Nephron (organoid): ENCODE results near the gene EGFL8.
"Not testable (repeated sequence)": the region's sequence is repeated elsewhere in the genome, so short reads cannot be mapped to it uniquely, and the experiment has no call there.

Experiments used
- H3K27ac Mint-ChIP-seq, 3 experiments: 2 replicates each; pipeline ENCODE4 v1.8.0; 2020; ENCODE audit warnings: mixed read lengths in 3 of 3, mild to moderate bottlenecking in 2 of 3, moderate library complexity in 1 of 3
- H3K27me3 Mint-ChIP-seq: 2 replicates; pipeline ENCODE4 v1.8.0; 2021; ENCODE audit warnings: low read depth, mild to moderate bottlenecking, moderate library complexity, mixed read lengths
- H3K36me3 Mint-ChIP-seq: 2 replicates; pipeline ENCODE4 v1.8.0; 2020; ENCODE audit warnings: low read depth, mixed read lengths
- H3K4me1 Mint-ChIP-seq: 2 replicates; pipeline ENCODE4 v1.8.0; 2020; ENCODE audit warnings: mixed read lengths
- H3K4me3 Mint-ChIP-seq, 3 experiments: 2 replicates each; pipeline ENCODE4 v1.8.0; 2020; ENCODE audit warnings: mild to moderate bottlenecking in 3 of 3, mixed read lengths in 3 of 3, moderate library complexity in 2 of 3
- H3K9me3 Mint-ChIP-seq: 2 replicates; pipeline ENCODE4 v1.8.0; 2020; ENCODE audit warnings: mixed read lengths
- TF ChIP-seq, protein P1 (sequence below), 3 experiments: fragments of 200-600 bp; sonication (generic); IDR thresholded peaks; one replicate each; pipeline ENCODE4 v1.5.0; 2021; ENCODE audit warnings: antibody characterized with exemption in 3 of 3; ENCODE audit not compliant: unreplicated experiment in 3 of 3

EGFL8 gene

GRCh38 chr6:32192608-32193039, 28.2 kb downstream of the EGFL8 start, which contains the start of gene GPSM3:
Gene GPSM3, minus strand, starts transcription at chr6:32192643. Its CDS starts 130 bp downstream, at chr6:32192513.
- peak within 1 kb of the TSS; percentile 99 to 100 (median 100) for H3K27ac Mint-ChIP-seq
- peak within 1 kb of the TSS; percentile 67 to 75 (median 73) for H3K4me3 Mint-ChIP-seq
- no peaks in the 10 kb centered on the region for H3K27me3 Mint-ChIP-seq
- TF ChIP-seq, protein P1, sequence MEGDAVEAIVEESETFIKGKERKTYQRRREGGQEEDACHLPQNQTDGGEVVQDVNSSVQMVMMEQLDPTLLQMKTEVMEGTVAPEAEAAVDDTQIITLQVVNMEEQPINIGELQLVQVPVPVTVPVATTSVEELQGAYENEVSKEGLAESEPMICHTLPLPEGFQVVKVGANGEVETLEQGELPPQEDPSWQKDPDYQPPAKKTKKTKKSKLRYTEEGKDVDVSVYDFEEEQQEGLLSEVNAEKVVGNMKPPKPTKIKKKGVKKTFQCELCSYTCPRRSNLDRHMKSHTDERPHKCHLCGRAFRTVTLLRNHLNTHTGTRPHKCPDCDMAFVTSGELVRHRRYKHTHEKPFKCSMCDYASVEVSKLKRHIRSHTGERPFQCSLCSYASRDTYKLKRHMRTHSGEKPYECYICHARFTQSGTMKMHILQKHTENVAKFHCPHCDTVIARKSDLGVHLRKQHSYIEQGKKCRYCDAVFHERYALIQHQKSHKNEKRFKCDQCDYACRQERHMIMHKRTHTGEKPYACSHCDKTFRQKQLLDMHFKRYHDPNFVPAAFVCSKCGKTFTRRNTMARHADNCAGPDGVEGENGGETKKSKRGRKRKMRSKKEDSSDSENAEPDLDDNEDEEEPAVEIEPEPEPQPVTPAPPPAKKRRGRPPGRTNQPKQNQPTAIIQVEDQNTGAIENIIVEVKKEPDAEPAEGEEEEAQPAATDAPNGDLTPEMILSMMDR (IDR thresholded peaks at IDR 0.05; ENCODE audit: unreplicated experiment in 3 of 3) = no peak
- H3K4me1 Mint-ChIP-seq = peaks cover 60% of the 10 kb centered on the region
- H3K9me3 Mint-ChIP-seq = no peaks in the 10 kb centered on the region
- peaks cover 2% of the 10 kb centered on the region for H3K36me3 Mint-ChIP-seq

DNA sequence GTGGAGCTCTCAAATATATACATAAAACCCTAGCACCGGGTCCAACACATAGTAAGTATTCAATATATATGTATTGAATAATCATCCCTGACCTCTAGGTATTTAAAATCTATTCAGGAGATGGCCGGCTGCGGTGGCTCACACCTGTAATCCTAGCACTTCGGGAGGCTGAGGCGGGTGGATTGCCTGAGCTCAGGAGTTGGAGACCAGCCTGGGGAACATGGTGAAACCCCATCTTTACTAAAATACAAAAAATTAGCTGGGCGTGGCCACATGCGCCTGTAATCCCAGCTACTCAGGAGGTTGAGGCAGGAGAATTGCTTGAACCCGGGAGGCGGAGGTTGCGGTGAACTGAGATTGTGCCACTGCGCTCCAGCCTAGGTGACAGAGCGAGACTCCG, 28.7 kb downstream of the EGFL8 start:
- Mint-ChIP-seq H3K27ac (peak overlapping the region; percentile 99 to 100 (median 100)), H3K4me3 (peak overlapping the region; percentile 49 to 66 (median 57)), H3K4me1 (peaks cover 57% of the 10 kb centered on the region)
- not testable (repeated sequence) for H3K36me3 Mint-ChIP-seq, H3K27me3 Mint-ChIP-seq, H3K9me3 Mint-ChIP-seq

DNA sequence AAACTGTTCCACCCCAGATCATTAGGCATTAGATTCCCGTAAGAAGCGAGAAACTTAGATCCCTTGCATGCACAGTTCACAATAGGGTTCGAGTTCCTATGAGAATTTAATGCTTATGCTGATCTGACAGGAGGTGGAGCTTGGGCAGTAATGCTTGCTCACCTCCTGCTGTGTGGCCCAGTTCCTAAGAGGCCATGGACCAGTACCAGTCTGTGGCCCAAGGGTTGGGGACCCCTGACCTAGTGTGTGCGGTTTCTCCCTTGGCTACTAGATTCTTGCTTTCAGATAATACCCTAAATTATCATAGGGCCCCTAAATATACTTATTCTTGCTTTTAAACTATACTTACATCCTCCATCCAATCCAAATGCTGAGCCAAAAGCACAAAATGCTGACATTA, 30.0 kb downstream of the EGFL8 start:
- Mint-ChIP-seq H3K4me3 (peak overlapping the region; percentile 97 to 99 (median 98)), H3K27ac (peak overlapping the region; percentile 99 to 100 (median 100)), H3K9me3 (no peaks in the 10 kb centered on the region), H3K4me1 (peaks cover 46% of the 10 kb centered on the region), H3K27me3 (no peaks in the 10 kb centered on the region), H3K36me3 (no peaks in the 10 kb centered on the region)
- TF ChIP-seq, protein P1 (IDR thresholded peaks at IDR 0.05; ENCODE audit: unreplicated experiment in 3 of 3) = no peak

GRCh38 chr6:32194825-32195651, 30.6 kb downstream of the EGFL8 start:
- TF ChIP-seq, protein P1 (IDR thresholded peaks at IDR 0.05; ENCODE audit: unreplicated experiment in 3 of 3) = peak in 2 of 3 experiments; percentile 12 to 67
- Mint-ChIP-seq H3K4me1 (peaks cover 46% of the 10 kb centered on the region), H3K4me3 (peak overlapping the region; percentile 97 to 99 (median 98)), H3K27me3 (no peaks in the 10 kb centered on the region), H3K36me3 (no peaks in the 10 kb centered on the region), H3K9me3 (no peaks in the 10 kb centered on the region), H3K27ac (peak overlapping the region; percentile 99 to 100 (median 100))

- Mint-ChIP-seq H3K27me3 (no peaks in the 10 kb centered on the region), H3K9me3 (no peaks in the 10 kb centered on the region), H3K27ac (peak overlapping the region; percentile 99 to 100 (median 100)), H3K4me1 (peaks cover 46% of the 10 kb centered on the region), H3K36me3 (no peaks in the 10 kb centered on the region), H3K4me3 (peak overlapping the region; percentile 97 to 99 (median 98))
- TF ChIP-seq, protein P1 (IDR thresholded peaks at IDR 0.05; ENCODE audit: unreplicated experiment in 3 of 3) = peak; percentile 25 to 52 (median 41)
These were observed 31.2 kb downstream of the EGFL8 start for GRCh38 chr6:32195652-32195901.

- Mint-ChIP-seq H3K27me3 (no peaks in the 10 kb centered on the region), H3K9me3 (no peaks in the 10 kb centered on the region), H3K36me3 (no peaks in the 10 kb centered on the region), H3K27ac (peak overlapping the region; percentile 99 to 100 (median 100)), H3K4me1 (peaks cover 43% of the 10 kb centered on the region), H3K4me3 (peak overlapping the region; percentile 97 to 99 (median 98))
- TF ChIP-seq, protein P1 (IDR thresholded peaks at IDR 0.05; ENCODE audit: unreplicated experiment in 3 of 3) = no peak
These were observed 31.7 kb downstream of the EGFL8 start for GRCh38 chr6:32195902-32196681.
